H1 (cell line): ENCODE measurements around the gene CAMSAP1. TPM values are rescaled to one million over a fixed set of nuclear protein-coding genes. Genes with fewer than 3 reads are reported as not detected.

ENCODE experiments used
- CTCF ChIA-PET: fragments of 300-600 bp; sonication (Branson Sonifier 250); formaldehyde crosslinking; loops from one replicate; lab custom pipeline; 2021; ENCODE audit not compliant: partially characterized antibody; lab: Charles Lee
- POLR2A ChIA-PET: fragments of 300-600 bp; sonication (Branson Sonifier 250); formaldehyde crosslinking; loops from one replicate; lab custom pipeline; 2021; ENCODE audit warnings: inconsistent platforms; ENCODE audit not compliant: partially characterized antibody; lab: Charles Lee
- DNase-seq, 2 experiments: peaks; one replicate each; pipeline versions ENCODE4 v3.0.0 to v3.0.0-alpha.2; 2010 to 2022; ENCODE audit warnings: low spot score in 2 of 2, low read depth in 1 of 2, mixed read lengths in 1 of 2
- FAIRE-seq: peaks from 2 replicates; lab custom pipeline; 2011; peaks lifted over from hg19 to GRCh38; lab: Jason Lieb, UNC
- H2AFZ ChIP-seq: 2 replicates; pipeline ENCODE4 v1.8.1; 2012; ENCODE audit warnings: low read length, inconsistent platforms
- H2AK5ac ChIP-seq: 2 replicates; pipeline ENCODE4 v1.6.1; 2013; ENCODE audit warnings: low read depth, low read length
- H2BK120ac ChIP-seq: replicated peaks from 2 replicates; pipeline ENCODE3; 2013; ENCODE audit warnings: low read depth, low read length, inconsistent platforms
- H2BK12ac ChIP-seq: 2 replicates; pipeline ENCODE4 v1.6.1; 2013; ENCODE audit warnings: low read depth, low read length
- H2BK15ac ChIP-seq: 2 replicates; pipeline ENCODE4 v1.6.1; 2013; ENCODE audit warnings: low read length
- H2BK20ac ChIP-seq: 2 replicates; pipeline ENCODE4 v1.6.1; 2013; ENCODE audit warnings: low read length
- H2BK5ac ChIP-seq: 2 replicates; pipeline ENCODE4 v1.6.1; 2013; ENCODE audit warnings: low read depth, low read length
- H3K14ac ChIP-seq: 2 replicates; pipeline ENCODE4 v1.6.1; 2013; ENCODE audit warnings: inconsistent platforms; ENCODE audit not compliant: insufficient read length
- H3K18ac ChIP-seq: 2 replicates; pipeline ENCODE4 v1.6.1; 2013; ENCODE audit warnings: low read length; ENCODE audit errors: extremely low read depth
- H3K23ac ChIP-seq: 2 replicates; pipeline ENCODE4 v1.6.1; 2013; ENCODE audit warnings: inconsistent platforms; ENCODE audit not compliant: insufficient read length
- H3K23me2 ChIP-seq: 2 replicates; pipeline ENCODE4 v1.6.1; 2013; ENCODE audit warnings: low read depth, low read length
- H3K27ac ChIP-seq: 2 replicates; pipeline ENCODE4 v1.6.1; 2011; ENCODE audit warnings: low read depth, low read length, inconsistent platforms
- H3K27me3 ChIP-seq, 4 experiments: replicated peaks in 1 of 4; 1 replicate in 1 of 4; 2 replicates in 3 of 4; pipeline versions ENCODE4 v1.6.1 to v1.8.1; 2011 to 2013; ENCODE audit warnings: low read length in 3 of 4, mild to moderate bottlenecking in 3 of 4, inconsistent platforms in 2 of 4, mixed read lengths in 2 of 4, moderate library complexity in 1 of 4; ENCODE audit not compliant: control insufficient read depth in 3 of 4, insufficient read depth in 3 of 4; ENCODE audit errors: extremely low read depth in 1 of 4
- H3K36me3 ChIP-seq, 4 experiments: 2 replicates each; pipeline versions ENCODE4 v1.6.1 to v1.8.1; 2011 to 2013; ENCODE audit warnings: mild to moderate bottlenecking in 4 of 4, low read length in 3 of 4, moderate library complexity in 2 of 4, control low read depth in 1 of 4, inconsistent platforms in 1 of 4; ENCODE audit not compliant: insufficient read depth in 4 of 4, control insufficient read depth in 2 of 4
- H3K4ac ChIP-seq: replicated peaks from 2 replicates; pipeline ENCODE3; 2013; ENCODE audit warnings: low read length, low read depth, mixed read lengths, inconsistent platforms; ENCODE audit not compliant: insufficient read length
- H3K4me1 ChIP-seq, 4 experiments: replicated peaks in 1 of 4; 1 replicate in 1 of 4; 2 replicates in 3 of 4; pipeline versions ENCODE4 v1.6.1 to v1.8.1; 2011 to 2013; ENCODE audit warnings: low read length in 3 of 4, inconsistent platforms in 2 of 4, mixed read lengths in 1 of 4; ENCODE audit not compliant: insufficient read depth in 4 of 4, control insufficient read depth in 3 of 4
- H3K4me2 ChIP-seq, 2 experiments: 2 replicates each; pipeline versions ENCODE4 v1.6.1 to v1.8.1; 2011 to 2013; ENCODE audit warnings: low read depth in 2 of 2, low read length in 2 of 2, control low read depth in 1 of 2, inconsistent platforms in 1 of 2, mild to moderate bottlenecking in 1 of 2; ENCODE audit not compliant: insufficient read depth in 1 of 2
- H3K4me3 ChIP-seq, 4 experiments: fragments of 200-600, 300-600 bp in 1 of 4; sonication (generic), shearing (Covaris generic), sonication (Bioruptor Twin) in 1 of 4; 2 replicates each; pipeline versions ENCODE4 v1.5.1 to v1.8.1; 2011 to 2016; ENCODE audit warnings: low read length in 4 of 4, low read depth in 3 of 4, control low read depth in 2 of 4, inconsistent platforms in 2 of 4, mild to moderate bottlenecking in 2 of 4, mixed read lengths in 1 of 4, moderate library complexity in 1 of 4; ENCODE audit not compliant: insufficient read depth in 2 of 4; ENCODE audit errors: extremely low read depth in 1 of 4
- H3K56ac ChIP-seq: replicated peaks from 2 replicates; pipeline ENCODE3; 2013; ENCODE audit warnings: low read depth, mild to moderate bottlenecking, mixed read lengths, low read length, inconsistent platforms; ENCODE audit not compliant: insufficient read length
- H3K79me1 ChIP-seq: 2 replicates; pipeline ENCODE4 v1.6.1; 2013; ENCODE audit warnings: low read depth, low read length, control low read depth
- H3K79me2 ChIP-seq, 2 experiments: 2 replicates each; pipeline versions ENCODE4 v1.6.1 to v1.8.1; 2012 to 2013; ENCODE audit warnings: low read length in 2 of 2, mild to moderate bottlenecking in 2 of 2, inconsistent platforms in 1 of 2; ENCODE audit not compliant: insufficient read depth in 2 of 2, control insufficient read depth in 1 of 2
- H3K9ac ChIP-seq, 4 experiments: replicated peaks in 1 of 4; 1 replicate in 1 of 4; 2 replicates in 3 of 4; pipeline versions ENCODE4 v1.6.1 to v1.8.1; 2011 to 2013; ENCODE audit warnings: low read depth in 3 of 4, low read length in 3 of 4, control low read depth in 2 of 4, mild to moderate bottlenecking in 2 of 4, moderate library complexity in 2 of 4, inconsistent platforms in 1 of 4; ENCODE audit errors: extremely low read depth in 1 of 4
- H3K9me3 ChIP-seq, 2 experiments: 2 replicates each; pipeline versions ENCODE4 v1.6.1 to v1.8.1; 2012 to 2013; ENCODE audit warnings: mild to moderate bottlenecking in 2 of 2, moderate library complexity in 2 of 2, control low read depth in 1 of 2, inconsistent platforms in 1 of 2, low read depth in 1 of 2, low read length in 1 of 2, mixed read lengths in 1 of 2; ENCODE audit not compliant: insufficient read depth in 2 of 2
- H4K20me1 ChIP-seq, 2 experiments: replicated peaks in 1 of 2; 2 replicates each; pipeline versions ENCODE3 to v1.8.1; 2011 to 2013; ENCODE audit warnings: inconsistent platforms in 2 of 2, low read length in 2 of 2, mild to moderate bottlenecking in 1 of 2; ENCODE audit not compliant: insufficient read depth in 2 of 2, control insufficient read depth in 1 of 2
- H4K5ac ChIP-seq: 2 replicates; pipeline ENCODE4 v1.6.1; 2013; ENCODE audit warnings: low read length, low read depth, mixed read lengths, inconsistent platforms; ENCODE audit not compliant: insufficient read length
- H4K8ac ChIP-seq: 2 replicates; pipeline ENCODE4 v1.8.0; 2013; ENCODE audit warnings: mild to moderate bottlenecking, moderate library complexity, low read length, inconsistent platforms; ENCODE audit not compliant: insufficient read depth; ENCODE audit errors: extremely low read depth
- H4K91ac ChIP-seq: replicated peaks from 2 replicates; pipeline ENCODE3; 2013; ENCODE audit warnings: low read length, mixed read lengths, inconsistent platforms; ENCODE audit not compliant: insufficient read length
- BRCA1 ChIP-seq: IDR thresholded peaks from 2 replicates; pipeline ENCODE4 v1.6.1; 2012; ENCODE audit warnings: low read depth, low read length, improper control_type of control experiment
- CBX5 ChIP-seq: fragments of 300-800, 300-1000 bp; sonication (generic); IDR thresholded peaks from 2 replicates; pipeline ENCODE4 v1.7.1; 2016; ENCODE audit warnings: antibody characterized with exemption, low read length, low read depth
- CREB1 ChIP-seq: IDR thresholded peaks from 2 replicates; pipeline ENCODE4 v1.6.1; 2012; ENCODE audit warnings: inconsistent platforms
- HDAC6 ChIP-seq: IDR thresholded peaks from one replicate; pipeline ENCODE4 v1.7.1; 2012; ENCODE audit warnings: low read depth, mild to moderate bottlenecking, inconsistent platforms, low read length, moderate library complexity
- KDM4A ChIP-seq: IDR thresholded peaks from one replicate; pipeline ENCODE4 v1.7.1; 2012; ENCODE audit warnings: low read depth, mild to moderate bottlenecking, moderate library complexity, low read length, inconsistent platforms; ENCODE audit not compliant: severe bottlenecking
- NRF1 ChIP-seq: IDR thresholded peaks from 2 replicates; pipeline ENCODE4 v1.6.1; 2011; ENCODE audit warnings: mild to moderate bottlenecking, low read depth, low read length, improper control_type of control experiment
- POLR2AphosphoS5 ChIP-seq: IDR thresholded peaks from 2 replicates; pipeline ENCODE4 v1.6.1; 2011; ENCODE audit warnings: low read depth, low read length
- RXRA ChIP-seq: IDR thresholded peaks from 2 replicates; pipeline ENCODE4 v1.6.1; 2011; ENCODE audit warnings: low read depth, mild to moderate bottlenecking, low read length, moderate library complexity; ENCODE audit not compliant: insufficient read depth
- SIX5 ChIP-seq: IDR thresholded peaks from 2 replicates; pipeline ENCODE4 v1.6.1; 2011; ENCODE audit warnings: mild to moderate bottlenecking, low read depth, low read length
- SUZ12 ChIP-seq: fragments of 200-600 bp; sonication (generic); IDR thresholded peaks from 2 replicates; pipeline ENCODE4 v1.6.1; 2012; ENCODE audit warnings: mild to moderate bottlenecking, inconsistent platforms, low read length, moderate library complexity, mixed read lengths
- TAF1 ChIP-seq: IDR thresholded peaks from 2 replicates; pipeline ENCODE4 v1.6.1; 2011; ENCODE audit warnings: mild to moderate bottlenecking, low read depth, low read length
- WGBS, 2 experiments: shearing (Covaris generic) in 1 of 2; methylation state at CpG; one replicate each; pipeline versions ENCODE4 v1.1.6 to v1.1.7; 2013 to 2015; ENCODE audit warnings: low lambda C conversion rate in 2 of 2, mixed read lengths in 2 of 2, inconsistent platforms in 1 of 2, low coverage in 1 of 2, missing lambda C conversion rate in 1 of 2; ENCODE audit not compliant: insufficient replicate concordance in 2 of 2, insufficient coverage in 1 of 2, insufficient read length in 1 of 2; ENCODE audit errors: extremely low coverage in 1 of 2, missing lambda C conversion rate in 1 of 2; 5-methylcytosine and 5-hydroxymethylcytosine counted together
- polyA plus RNA-seq, 7 experiments: library from polyadenylated mRNA; depleted of rRNA in 3 of 7; stranded (reverse) in 5 of 7; unstranded in 2 of 7; fragments of >200 nt in 5 of 7; fragments of 200-250 nt in 2 of 7; gene quantifications; 1 replicate in 5 of 7; 2 replicates in 1 of 7; 4 replicates in 1 of 7; pipeline versions ENCODE4 v1.2.1 to v1.2.3, GENCODE V29; 2011 to 2013; ENCODE audit warnings: missing spikeins in 2 of 7, mixed read lengths in 2 of 7
- total RNA-seq: library from RNA; stranded (reverse); fragmentation: NEBNext Ultra II Directional; extraction: Animal tissue kit (Norgen Biotek cat#: 25700); gene quantifications from 2 replicates; pipeline ENCODE4 v1.2.1, GENCODE V29; 2021
- TF ChIP-seq, protein P1 (sequence below): IDR thresholded peaks from 2 replicates; pipeline ENCODE4 v1.6.1; 2012; ENCODE audit warnings: inconsistent platforms
- TF ChIP-seq, protein P2 (sequence below): IDR thresholded peaks from 2 replicates; pipeline ENCODE4 v1.6.1; 2012; ENCODE audit warnings: low read length, inconsistent platforms

CAMSAP1 gene
- total and polyA plus RNA-seq, 2 of the 8 experiments (the other 6 are each of a cell fraction or from before 2014, with no cell fraction given) = 13.4 to 44.0 TPM

DNA sequence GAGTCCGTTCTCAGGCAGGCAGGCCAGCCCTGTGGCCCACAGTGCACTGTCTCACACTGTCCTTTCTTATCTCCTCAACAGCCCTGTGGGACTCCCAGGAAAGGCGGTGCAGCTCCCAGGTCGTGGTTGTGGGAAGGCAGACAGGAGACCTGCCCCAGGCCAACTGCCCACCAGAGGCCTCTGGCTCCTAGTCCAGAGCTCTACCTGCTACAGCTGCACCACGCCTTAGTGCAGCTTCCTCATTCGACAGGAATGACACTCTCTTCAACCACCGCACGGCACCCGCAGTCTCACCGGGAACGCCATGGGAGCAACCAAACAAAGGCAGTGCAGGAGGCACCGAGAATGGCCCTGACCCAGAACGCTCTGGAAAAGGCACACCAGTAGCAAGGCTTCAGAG, 25.3 kb downstream of the CAMSAP1 start:
- H2BK120ac ChIP-seq = no peak overlapping the region
- WGBS, 2 experiments = 91% methylated on average over 12 of the region's 12 CpGs; no CpG with 5 or more reads in 1 of the 2 experiments
- CTCF ChIA-PET = interaction anchor here (1.0 to 2.0 kb wide), 2 partner anchors 14 to 46 kb away, joined by 3 to 5 read pairs; no protein-coding TSS in a partner anchor
- TF ChIP-seq TAF1 (no peak), BRCA1 (no peak), SUZ12 (no peak), POLR2AphosphoS5 (no peak), KDM4A (no peak), HDAC6 (no peak), RXRA (no peak), SIX5 (no peak), CREB1 (no peak), CBX5 (no peak), NRF1 (no peak)
- TF ChIP-seq, protein P1, sequence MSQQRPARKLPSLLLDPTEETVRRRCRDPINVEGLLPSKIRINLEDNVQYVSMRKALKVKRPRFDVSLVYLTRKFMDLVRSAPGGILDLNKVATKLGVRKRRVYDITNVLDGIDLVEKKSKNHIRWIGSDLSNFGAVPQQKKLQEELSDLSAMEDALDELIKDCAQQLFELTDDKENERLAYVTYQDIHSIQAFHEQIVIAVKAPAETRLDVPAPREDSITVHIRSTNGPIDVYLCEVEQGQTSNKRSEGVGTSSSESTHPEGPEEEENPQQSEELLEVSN = no peak
- TF ChIP-seq, protein P2, sequence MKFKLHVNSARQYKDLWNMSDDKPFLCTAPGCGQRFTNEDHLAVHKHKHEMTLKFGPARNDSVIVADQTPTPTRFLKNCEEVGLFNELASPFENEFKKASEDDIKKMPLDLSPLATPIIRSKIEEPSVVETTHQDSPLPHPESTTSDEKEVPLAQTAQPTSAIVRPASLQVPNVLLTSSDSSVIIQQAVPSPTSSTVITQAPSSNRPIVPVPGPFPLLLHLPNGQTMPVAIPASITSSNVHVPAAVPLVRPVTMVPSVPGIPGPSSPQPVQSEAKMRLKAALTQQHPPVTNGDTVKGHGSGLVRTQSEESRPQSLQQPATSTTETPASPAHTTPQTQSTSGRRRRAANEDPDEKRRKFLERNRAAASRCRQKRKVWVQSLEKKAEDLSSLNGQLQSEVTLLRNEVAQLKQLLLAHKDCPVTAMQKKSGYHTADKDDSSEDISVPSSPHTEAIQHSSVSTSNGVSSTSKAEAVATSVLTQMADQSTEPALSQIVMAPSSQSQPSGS = no peak

More for the DNA sequence above, 25.3 kb downstream of the CAMSAP1 start:
- Histone ChIP-seq H3K9me3 (no peaks in the 10 kb centered on the region), H3K27me3 (no peaks in the 10 kb centered on the region), H3K23me2 (no peaks in the 10 kb centered on the region), H3K36me3 (no peaks in the 10 kb centered on the region; a peak in 1 of 8 replicates), H2BK12ac (no peak overlapping the region), H3K4me3 (no peak overlapping the region), H3K9ac (no peak overlapping the region), H3K4me2 (no peak overlapping the region), H3K27ac (no peak overlapping the region), H4K8ac (no peak overlapping the region), H2BK20ac (no peak overlapping the region), H3K56ac (no peak overlapping the region), H4K91ac (no peak overlapping the region), H4K5ac (no peak overlapping the region), H2AK5ac (no peak overlapping the region), H2BK5ac (no peak overlapping the region; the same call in 1 of the 2 replicates), H3K4me1 (peaks cover 7 to 23% (median 17%) of the 10 kb centered on the region in 4 experiments), H3K4ac (no peak overlapping the region), H4K20me1 (peaks cover 55 to 71% of the 10 kb centered on the region in 2 experiments), H3K14ac (no peak overlapping the region), H2AFZ (no peak overlapping the region), H3K79me2 (peaks cover 37 to 100% of the 10 kb centered on the region in 2 experiments), H3K23ac (no peak overlapping the region), H3K18ac (no peak overlapping the region), H2BK15ac (no peak overlapping the region), H3K79me1 (peaks cover 43% of the 10 kb centered on the region)
- FAIRE-seq (no peak), DNase-seq (no peak)
- POLR2A ChIA-PET = no interaction called here
